Mesodermal cell (in vitro differentiated cells): ENCODE results near the gene MAB21L4.

Experiments
- H3K27ac ChIP-seq: 2 replicates; pipeline ENCODE4 v1.7.0; 2013; ENCODE audit warnings: mild to moderate bottlenecking, low read depth, low read length, moderate library complexity; ENCODE audit not compliant: severe bottlenecking
- H3K36me3 ChIP-seq: 2 replicates; pipeline ENCODE4 v1.7.1; 2013; ENCODE audit warnings: mild to moderate bottlenecking, low read length, moderate library complexity; ENCODE audit not compliant: control insufficient read depth, insufficient read depth
- H3K4me1 ChIP-seq: one replicate; pipeline ENCODE4 v1.7.1; 2013; ENCODE audit warnings: mild to moderate bottlenecking, low read length; ENCODE audit not compliant: insufficient read depth, control insufficient read depth, poor library complexity, severe bottlenecking
- H3K4me3 ChIP-seq: 2 replicates; pipeline ENCODE4 v1.7.0; 2013; ENCODE audit warnings: low read length, control low read depth, mild to moderate bottlenecking; ENCODE audit not compliant: insufficient read depth, poor library complexity, severe bottlenecking; ENCODE audit errors: extremely low read depth
- H3K9me3 ChIP-seq: 2 replicates; pipeline ENCODE4 v1.7.1; 2013; ENCODE audit warnings: mild to moderate bottlenecking, low read length, moderate library complexity; ENCODE audit not compliant: control insufficient read depth
- WGBS, 2 experiments: methylation state at CpG; one replicate each; pipeline ENCODE4 v1.1.5; 2013; ENCODE audit warnings: missing lambda C conversion rate in 2 of 2; ENCODE audit not compliant: insufficient coverage in 2 of 2; 5-methylcytosine and 5-hydroxymethylcytosine counted together

Gene MAB21L4

DNA sequence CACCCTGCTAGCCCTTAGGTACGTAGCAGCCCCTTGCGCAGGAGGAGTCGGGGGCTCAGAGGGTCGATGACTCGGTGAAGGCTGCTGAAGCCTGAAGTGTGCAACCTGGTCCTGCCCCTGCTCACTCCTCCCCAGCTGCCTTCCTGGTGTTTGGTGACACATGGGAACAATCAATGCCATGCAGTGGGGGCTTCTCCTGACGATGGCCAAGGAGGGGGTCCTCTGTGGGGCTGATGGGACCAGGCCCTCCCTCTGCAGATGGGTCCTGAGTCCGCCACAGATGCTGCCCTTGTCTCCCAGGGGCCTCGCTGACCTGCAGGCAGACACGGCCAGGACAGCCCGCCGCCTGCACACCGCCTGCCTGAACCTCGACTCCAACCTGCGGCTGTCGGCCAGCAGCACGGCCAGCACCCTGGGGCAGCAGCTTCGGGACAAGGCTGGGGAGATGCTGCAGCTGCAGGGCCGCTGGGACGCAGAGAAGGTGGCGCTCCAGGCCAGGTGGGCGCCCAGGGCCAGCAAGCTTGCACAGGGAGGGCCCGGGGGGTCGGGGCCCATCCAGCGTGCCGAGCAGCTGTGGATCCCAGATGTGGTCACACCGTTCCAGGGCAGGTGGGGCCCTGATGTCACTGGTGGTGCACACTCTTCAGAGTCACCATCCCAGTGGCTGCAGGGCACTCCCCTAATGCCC, 34.8 kb upstream of the MAB21L4 start:
- no peak overlapping the region for H3K27ac ChIP-seq
- no peaks in the 10 kb centered on the region for H3K9me3 ChIP-seq
- H3K4me3 ChIP-seq = no peak overlapping the region
- no peaks in the 10 kb centered on the region for H3K36me3 ChIP-seq
- no peaks in the 10 kb centered on the region for H3K4me1 ChIP-seq
- 92 to 95% methylated on average over 25 to 26 of the region's 26 CpGs for WGBS, 2 experiments

DNA sequence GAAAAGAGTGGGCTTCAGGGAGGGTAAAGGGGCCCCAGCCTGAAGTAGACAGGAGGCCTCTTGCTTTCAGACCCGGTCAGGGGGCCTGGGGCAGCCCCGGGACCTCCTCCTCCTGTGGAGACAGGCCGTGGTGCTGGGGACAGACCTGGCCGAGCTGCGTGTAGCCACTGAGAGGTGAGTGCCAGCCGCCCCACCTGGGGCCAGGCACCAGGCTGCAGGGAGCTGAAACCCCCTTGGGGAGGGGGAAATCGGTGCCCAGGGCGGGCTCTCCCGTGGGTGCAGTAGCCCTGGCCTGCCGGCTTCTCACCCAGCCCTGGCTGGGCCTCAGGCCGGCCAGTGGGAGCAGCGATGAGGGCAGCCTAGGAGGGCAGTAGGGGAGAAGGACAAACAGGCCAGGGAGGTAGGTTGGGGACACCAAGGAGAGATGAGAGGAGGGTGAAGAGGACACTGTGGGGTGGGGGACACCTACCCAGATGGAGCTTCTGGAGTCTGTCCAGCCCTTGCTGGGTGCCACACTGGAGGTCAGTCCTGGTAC, 34.2 kb upstream of the MAB21L4 start:
- H3K4me3 ChIP-seq = no peak overlapping the region
- 93 to 94% methylated on average over 7 to 12 of the region's 12 CpGs for WGBS, 2 experiments

GRCh38 chr2:240929364-240930095, 33.6 kb upstream of the MAB21L4 start:
- H3K4me3 ChIP-seq = no peak overlapping the region
- no peaks in the 10 kb centered on the region for H3K9me3 ChIP-seq
- H3K27ac ChIP-seq = no peak overlapping the region
- 80 to 88% methylated on average over 3 to 4 of the region's 10 CpGs for WGBS, 2 experiments
- H3K4me1 ChIP-seq = no peaks in the 10 kb centered on the region
- no peaks in the 10 kb centered on the region for H3K36me3 ChIP-seq

More for the DNA sequence above, 34.2 kb upstream of the MAB21L4 start:
- Histone ChIP-seq H3K27ac (no peak overlapping the region), H3K4me1 (no peaks in the 10 kb centered on the region), H3K9me3 (no peaks in the 10 kb centered on the region), H3K36me3 (no peaks in the 10 kb centered on the region)

GRCh38 chr2:240928476-240929363, 32.8 kb upstream of the MAB21L4 start:
- no peak overlapping the region for H3K27ac ChIP-seq
- H3K4me1 ChIP-seq = no peaks in the 10 kb centered on the region
- no peaks in the 10 kb centered on the region for H3K9me3 ChIP-seq
- WGBS, 2 experiments = 93 to 95% methylated on average over 19 to 20 of the region's 24 CpGs
- no peak overlapping the region for H3K4me3 ChIP-seq
- H3K36me3 ChIP-seq = no peaks in the 10 kb centered on the region

GRCh38 chr2:240927390-240927781, 31.4 kb upstream of the MAB21L4 start:
- Histone ChIP-seq H3K9me3 (no peaks in the 10 kb centered on the region), H3K4me1 (no peaks in the 10 kb centered on the region), H3K36me3 (no peaks in the 10 kb centered on the region), H3K27ac (no peak overlapping the region), H3K4me3 (no peak overlapping the region)
- 90 to 95% methylated on average over 5 to 7 of the region's 7 CpGs for WGBS, 2 experiments

GRCh38 chr2:240926516-240927389, 30.8 kb upstream of the MAB21L4 start:
- H3K36me3 ChIP-seq = no peaks in the 10 kb centered on the region
- no peak overlapping the region for H3K4me3 ChIP-seq
- WGBS, 2 experiments = 84 to 89% methylated on average over 32 to 34 of the region's 38 CpGs
- H3K9me3 ChIP-seq = no peaks in the 10 kb centered on the region
- H3K4me1 ChIP-seq = no peaks in the 10 kb centered on the region
- no peak overlapping the region for H3K27ac ChIP-seq

GRCh38 chr2:240925568-240926515, 29.9 kb upstream of the MAB21L4 start:
- 92 to 97% methylated on average over 23 to 26 of the region's 29 CpGs for WGBS, 2 experiments
- no peaks in the 10 kb centered on the region for H3K4me1 ChIP-seq

DNA sequence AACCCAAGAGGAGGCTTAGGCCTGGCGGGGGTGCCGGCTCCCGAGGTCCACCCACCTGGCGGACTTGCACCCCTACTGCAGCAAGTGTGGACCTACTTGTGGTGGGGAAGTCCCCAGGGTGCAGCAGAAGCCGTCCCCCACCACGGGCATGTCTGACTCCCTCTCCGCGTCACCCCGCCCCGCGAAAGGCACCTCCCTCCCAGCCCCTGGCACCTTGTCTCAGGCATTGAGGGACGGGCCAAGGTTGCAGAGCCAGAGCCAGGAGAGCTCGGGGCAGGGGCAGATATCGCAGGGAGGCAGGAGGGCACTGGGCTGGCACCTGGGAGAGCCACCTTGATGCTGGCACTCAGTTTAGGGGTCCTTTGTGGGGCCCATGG, 29.2 kb upstream of the MAB21L4 start:
- no peak overlapping the region for H3K4me3 ChIP-seq
- no peak overlapping the region for H3K27ac ChIP-seq
- H3K9me3 ChIP-seq = no peaks in the 10 kb centered on the region
- 86 to 95% methylated on average over 6 to 11 of the region's 14 CpGs for WGBS, 2 experiments
- H3K4me1 ChIP-seq = no peaks in the 10 kb centered on the region
- no peaks in the 10 kb centered on the region for H3K36me3 ChIP-seq

More at GRCh38 chr2:240925568-240926515, 29.9 kb upstream of the MAB21L4 start:
- Histone ChIP-seq H3K4me3 (no peak overlapping the region), H3K9me3 (no peaks in the 10 kb centered on the region), H3K36me3 (no peaks in the 10 kb centered on the region), H3K27ac (no peak overlapping the region)

DNA sequence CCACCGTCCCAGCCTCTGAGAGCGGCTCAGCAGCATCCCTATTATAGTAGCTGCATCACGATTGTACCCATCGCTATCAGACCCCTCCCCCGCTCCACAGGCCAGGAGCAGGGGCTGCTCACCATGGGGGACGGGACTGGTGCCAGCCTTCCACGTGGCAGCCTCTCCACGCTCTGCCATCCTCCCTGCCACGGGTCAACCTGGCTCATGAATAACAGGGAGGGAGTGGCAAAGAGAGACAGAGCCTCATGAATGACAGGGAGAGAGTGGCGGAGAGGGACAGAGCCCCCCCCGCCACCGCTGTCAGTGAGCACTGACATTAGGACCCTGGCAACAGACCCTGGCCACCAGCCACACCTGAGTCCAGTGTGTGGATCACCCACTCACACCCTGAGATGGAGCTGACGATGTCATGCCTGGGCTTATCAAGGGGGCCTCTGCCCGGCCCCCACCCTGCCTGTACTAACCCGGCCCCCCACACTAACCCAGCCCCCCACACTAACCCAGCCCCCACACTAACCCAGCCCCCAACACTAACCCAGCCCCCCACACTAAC, 27.1 kb upstream of the MAB21L4 start:
- WGBS, 2 experiments = 73 to 74% methylated on average over 12 of the region's 15 CpGs
- no peak overlapping the region for H3K4me3 ChIP-seq
- H3K36me3 ChIP-seq = no peaks in the 10 kb centered on the region
- no peaks in the 10 kb centered on the region for H3K9me3 ChIP-seq
- H3K4me1 ChIP-seq = no peaks in the 10 kb centered on the region
- no peak overlapping the region for H3K27ac ChIP-seq
